HG03575 (cell line): Measurements from ENCODE around the gene GNA15.
"Not testable (repeated sequence)": the region's sequence is repeated elsewhere in the genome, so short reads cannot be mapped to it uniquely, and the experiment has no call there.

ENCODE experiments used
- ATAC-seq: cut with Tn5 transposase; IDR thresholded peaks from one replicate; pipeline ENCODE4 v1.9.1; 2021; ENCODE audit not compliant: unreplicated experiment, insufficient number of reproducible peaks, low FRiP score; ENCODE audit errors: extremely low read depth

Gene GNA15

GRCh38 chr19:3186160-3186688 lies 50.4 kb downstream of the GNA15 start:
- no peak for ATAC-seq

DNA sequence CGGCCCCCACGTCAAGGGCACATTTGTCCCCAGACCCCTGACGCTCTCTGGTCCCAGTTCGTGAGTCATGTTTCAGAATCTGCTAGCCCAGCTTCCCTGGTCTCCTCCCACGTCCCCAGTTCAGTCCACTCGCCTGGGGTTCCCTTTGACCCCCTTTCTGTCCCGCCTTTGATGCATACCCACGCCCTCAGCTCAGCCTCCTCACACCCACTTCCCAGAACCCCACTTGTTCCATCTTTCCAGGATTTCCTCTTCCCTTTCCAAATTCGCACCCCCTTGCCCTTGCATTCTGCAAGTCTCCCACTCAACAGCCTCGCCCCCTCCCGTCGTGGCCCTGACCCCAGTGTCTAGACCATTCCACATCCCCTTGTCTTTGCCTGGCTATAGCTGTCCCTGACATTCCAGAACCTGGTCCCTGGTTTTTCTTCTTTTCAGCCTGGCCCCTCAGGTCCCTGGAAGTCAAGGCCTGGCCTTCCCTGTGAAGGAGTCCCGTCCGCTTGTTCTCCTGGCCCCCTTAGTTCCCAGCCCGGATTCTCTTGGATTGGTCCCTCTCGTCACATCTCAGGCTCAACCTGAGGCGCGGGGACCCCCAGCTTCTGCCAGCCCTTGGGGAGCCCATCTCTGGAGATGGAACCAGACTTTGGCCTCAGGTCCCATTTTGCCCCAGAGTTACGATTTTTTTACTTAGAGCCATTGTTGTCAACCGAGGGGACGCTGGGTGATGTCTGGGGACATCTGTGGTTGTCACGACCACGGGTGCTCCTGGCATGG lies 51.2 kb downstream of the GNA15 start:
- ATAC-seq, result no peak

DNA sequence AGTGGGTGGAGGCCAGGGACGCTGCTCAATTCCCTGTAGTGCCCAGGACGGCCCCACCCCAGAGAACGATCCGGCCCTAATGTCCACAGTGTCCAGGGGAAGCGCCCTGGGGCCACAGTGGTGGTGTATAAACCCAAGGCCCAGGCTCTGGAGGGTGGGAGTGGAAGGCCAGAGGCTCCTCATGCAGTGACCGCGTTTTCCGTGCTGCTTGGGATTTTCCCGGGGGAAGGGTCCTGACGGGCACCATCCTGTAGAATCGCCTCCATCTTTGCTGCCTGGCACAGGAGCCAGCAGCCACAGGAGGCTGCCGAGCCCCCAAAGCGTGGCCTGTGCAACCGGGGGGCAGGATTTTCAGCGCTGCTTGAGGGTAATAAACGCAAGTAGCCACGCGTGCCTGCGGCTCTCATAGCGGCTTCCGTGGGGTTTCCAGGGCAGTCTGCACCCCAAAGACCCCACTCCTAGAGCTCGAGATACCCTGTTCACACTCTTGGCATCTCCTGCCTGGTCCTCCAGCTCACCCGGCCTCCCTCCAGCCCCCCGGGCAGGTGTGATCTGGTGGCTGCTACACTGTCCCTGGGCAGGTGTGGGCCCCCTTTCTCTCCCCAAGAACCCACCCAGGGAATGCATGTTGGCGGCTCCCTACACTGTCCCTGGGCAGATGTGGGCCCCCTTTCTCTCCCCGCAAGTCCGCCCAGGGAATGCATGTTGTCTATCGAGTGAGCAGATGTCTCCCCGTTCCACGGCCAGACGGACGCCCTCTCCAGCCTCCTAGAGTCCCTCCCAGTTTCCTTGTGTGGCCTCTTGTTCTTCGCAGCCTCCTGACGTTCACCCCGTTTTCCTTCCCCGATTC lies 52.1 kb downstream of the GNA15 start:
- ATAC-seq, result no peak

DNA sequence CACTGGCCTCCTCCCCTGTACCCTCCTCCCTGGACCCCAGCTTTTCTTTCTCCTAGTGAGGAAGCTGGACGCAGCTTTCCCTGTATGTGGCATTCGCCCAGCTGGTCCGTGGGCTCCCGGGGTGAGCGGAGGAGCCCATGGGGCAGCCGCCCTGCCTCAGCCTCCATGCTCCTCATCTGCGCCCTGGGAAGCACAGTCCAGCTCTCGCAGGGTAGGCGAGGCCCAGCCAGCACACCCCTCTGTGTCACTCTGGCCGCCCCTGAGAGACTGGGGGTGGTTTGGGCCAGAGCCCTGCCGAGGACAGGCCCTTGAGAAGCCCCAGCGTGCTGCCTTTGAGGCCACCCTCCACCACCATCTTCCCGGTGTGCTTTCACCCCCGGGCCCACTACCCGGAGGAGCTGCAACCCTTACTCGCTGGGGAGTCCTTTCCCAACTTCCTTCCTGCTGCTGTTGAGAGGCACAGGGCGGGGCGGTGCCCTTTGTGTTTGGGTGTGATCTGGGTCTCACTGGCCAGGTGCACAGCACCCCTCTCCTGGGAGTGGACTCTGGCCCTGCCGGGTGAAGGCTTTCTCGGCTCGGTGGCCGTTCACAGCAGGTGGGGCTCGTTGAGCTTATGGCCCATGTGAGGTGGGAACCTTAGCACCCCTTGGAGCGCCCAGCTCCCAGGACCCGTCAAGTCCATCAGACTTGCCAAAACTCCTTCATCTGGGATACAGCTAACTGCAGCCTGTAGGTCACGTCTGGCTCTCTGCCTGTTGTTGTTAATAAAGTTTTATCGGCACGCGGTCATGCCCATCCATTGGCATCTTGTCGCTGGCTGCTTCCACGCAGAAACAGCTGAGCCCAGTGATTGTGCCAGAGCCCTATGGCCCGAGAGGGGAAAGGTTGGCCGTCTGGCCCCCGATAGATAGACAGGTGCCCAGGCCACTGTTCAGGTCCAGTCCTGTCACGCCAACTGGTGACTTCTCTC lies 53.1 kb downstream of the GNA15 start:
- no peak for ATAC-seq

DNA sequence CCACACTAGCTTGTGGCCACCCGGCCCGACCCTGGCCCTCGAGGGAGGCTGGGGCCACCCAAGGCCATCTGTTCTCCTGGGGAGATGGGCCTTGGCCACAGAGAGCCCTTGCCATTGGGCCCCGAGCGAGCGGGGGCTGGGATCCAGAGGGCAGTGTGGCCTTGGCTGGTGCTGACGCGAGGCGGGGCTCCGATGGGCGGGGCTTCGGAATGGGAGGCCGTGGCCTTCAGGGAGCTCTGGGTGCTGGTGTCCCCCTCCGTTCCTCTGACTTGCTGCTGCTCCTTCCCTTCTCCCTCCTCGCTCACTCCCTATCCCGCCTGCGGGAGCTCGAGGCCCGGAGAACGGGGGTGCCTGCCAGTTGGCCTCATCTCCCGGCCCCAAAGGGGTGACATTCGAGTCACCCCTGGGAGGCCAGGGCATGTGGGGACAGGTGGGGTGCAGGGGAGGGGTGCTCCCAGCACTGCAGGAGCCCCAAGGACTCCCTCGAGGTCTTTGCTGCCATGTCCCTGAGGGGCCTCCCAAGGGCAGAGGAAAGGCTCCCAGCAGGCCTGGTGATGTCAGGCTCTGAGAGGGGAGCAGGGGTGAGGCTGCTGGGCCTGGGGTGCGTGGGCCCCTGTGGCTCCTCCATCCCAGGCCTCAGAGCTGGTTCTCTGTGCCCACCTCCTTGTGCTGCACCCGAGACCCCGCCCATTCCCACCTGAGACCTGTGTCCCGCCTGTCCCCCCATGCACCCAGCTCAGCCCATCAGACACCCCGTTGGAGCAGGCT lies 54.1 kb downstream of the GNA15 start:
- ATAC-seq, result no peak

DNA sequence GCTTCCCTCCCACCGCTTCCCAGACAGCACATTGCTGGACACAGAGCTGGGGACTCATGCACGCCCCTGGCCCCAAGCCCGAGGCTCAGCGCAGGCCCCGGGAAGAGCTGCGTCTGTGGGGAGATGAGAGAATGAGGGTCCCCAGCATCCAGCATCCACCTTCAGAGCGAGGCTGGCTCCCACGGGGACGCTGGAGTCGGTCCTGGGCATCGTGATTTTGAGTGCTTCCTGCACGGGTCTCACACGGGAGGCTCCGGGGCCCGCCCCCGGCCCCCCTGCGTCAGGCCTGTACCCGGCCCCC lies 54.6 kb downstream of the GNA15 start:
- ATAC-seq, result no peak

DNA sequence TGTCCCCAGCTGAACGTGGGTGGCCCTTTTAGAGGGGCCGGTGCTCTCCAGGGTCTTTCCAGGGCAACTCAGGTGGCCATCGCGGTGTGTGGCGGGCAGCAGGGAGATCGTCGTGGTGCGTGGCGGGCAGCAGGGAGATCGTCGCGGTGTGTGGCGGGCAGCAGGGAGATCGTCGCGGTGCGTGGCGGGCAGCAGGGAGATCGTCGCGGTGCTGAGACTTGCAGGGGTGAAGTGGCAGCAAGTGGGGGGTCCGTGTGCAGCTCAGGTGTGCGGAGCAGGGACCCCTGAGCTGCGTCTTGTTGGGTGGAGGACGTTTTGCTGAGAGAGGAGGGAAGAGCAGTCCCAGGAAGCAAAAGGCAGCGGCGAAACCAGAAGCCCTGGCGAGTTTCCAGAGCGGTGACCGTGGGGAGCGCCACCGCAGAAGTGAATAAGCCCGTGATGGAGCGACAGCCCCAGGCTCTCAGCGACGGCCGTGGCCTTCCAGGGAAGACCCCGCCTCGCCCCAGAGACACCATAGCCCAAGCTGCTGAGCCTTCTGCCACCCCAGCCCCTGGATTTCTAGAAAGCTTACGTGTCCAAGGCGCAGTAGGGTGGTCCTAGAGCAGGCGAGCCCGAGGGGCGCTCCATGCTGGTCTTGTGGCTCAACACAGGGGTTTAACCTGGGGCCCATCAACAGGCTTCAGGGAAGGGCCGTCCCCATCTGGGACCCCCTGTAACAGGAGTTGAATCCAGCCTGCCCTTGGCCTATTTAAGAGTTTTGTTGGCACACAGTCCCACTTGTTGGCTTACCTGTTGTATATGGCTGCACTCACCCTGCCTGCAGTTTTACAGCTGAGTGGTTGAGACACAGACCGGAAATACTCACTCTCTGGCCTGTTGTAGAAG lies 55.3 kb downstream of the GNA15 start:
- no peak for ATAC-seq

GRCh38 chr19:3191806-3192104 lies 55.9 kb downstream of the GNA15 start:
- not testable (repeated sequence) for ATAC-seq

DNA sequence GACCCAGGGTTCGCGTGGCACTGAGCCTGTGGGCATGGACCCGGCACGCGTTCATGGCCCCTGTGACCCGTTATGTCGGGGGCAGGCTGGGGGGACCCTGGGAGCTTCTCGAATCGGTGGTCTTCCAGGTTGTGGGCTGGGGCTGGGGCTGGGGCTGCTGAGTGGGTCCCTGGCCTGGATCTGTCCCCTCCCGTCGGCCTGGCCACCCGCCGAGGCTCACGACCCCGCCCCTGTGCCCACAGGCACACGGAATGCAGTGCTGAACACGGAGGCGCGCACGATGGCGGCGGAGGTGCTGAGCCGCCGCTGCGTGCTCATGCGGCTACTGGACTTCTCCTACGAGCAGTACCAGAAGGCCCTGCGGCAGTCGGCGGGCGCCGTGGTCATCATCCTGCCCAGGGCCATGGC lies 56.4 kb downstream of the GNA15 start:
- ATAC-seq, result no peak

- ATAC-seq, result no peak
Measured at GRCh38 chr19:3192684-3193083, 56.9 kb downstream of the GNA15 start.

- no peak for ATAC-seq
Measured at GRCh38 chr19:3193256-3194105, 57.6 kb downstream of the GNA15 start.

DNA sequence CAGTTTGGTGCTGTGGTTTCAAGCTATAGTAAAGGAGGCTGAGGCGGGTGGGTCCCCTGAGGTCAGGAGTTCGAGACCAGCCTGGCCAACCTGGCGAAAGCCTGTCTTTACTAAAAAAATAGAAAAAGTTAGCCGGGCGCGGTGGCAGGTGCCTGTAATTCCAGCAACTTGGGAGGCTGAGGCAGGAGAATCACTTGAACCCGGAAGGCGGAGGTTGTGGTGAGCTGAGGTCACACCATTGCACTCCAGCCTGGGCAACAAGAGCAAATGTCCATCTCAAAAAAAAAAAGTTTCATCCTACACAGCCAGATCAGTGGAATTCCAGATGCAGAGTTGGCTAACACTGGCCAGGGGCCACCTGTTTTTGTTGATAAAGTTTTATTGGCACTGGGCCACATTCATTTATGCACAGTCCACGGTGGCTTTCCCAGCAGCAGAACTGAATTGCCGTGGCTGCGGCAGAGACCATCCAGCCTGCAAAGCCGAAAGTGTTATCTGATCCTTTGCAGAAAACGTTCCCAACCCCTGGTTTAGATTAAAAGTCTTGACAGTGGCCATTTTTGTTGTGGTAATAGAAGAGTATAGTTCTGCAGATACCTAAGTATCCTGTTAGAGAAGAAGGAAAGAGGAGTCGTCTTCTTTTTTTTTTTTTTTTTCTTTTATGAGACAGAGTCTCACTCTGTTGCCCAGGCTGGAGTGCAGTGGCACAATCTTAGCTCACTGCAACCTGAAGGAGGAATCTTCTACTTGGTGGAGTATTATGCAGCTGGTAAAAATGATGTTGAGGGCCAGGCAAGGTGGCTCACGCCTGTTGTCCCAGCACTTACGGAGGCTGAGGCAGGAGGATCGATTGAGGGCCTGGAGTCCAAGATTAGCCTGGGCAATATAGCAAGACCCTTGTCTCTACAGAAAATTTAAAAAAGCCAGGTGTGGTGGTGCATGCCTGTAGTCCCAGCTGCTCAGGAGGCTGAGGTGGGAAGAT lies 58.6 kb downstream of the GNA15 start:
- ATAC-seq, result no peak

GRCh38 chr19:3196064-3196932 lies 60.5 kb downstream of the GNA15 start:
- no peak for ATAC-seq

DNA sequence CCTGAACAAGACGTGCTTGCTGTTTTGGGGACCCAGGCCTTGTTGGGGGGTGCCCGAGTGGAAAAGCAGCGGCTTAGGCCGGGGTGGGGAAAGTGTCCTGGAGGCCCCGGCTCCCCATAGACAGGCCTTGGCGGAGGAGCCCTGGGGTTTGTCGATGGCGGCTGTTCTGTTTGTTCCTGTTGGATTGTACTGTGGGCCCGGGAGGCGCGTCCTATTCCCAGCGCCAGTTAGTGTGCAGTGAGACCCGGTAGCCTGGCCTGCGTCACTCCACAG lies 61.0 kb downstream of the GNA15 start:
- no peak for ATAC-seq
